Measurements from ENCODE around the gene ARHGEF17. TPM values are rescaled to one million over a fixed set of nuclear protein-coding genes. Genes with fewer than 3 reads are reported as not detected.

Gene ARHGEF17
- total RNA-seq, 1 donor from 2014 or later = 19.9 TPM

GRCh38 chr11:73321604-73322381, 13.7 kb downstream of the ARHGEF17 start:
- Histone ChIP-seq H3K4me3 (no peak overlapping the region), H3K27ac (no peak overlapping the region), H3F3A (ENCODE audit: low read depth) (peaks cover 9% of the 10 kb centered on the region), H3K9me3 (ENCODE audit: low read depth) (no peaks in the 10 kb centered on the region), H3K79me2 (ENCODE audit: low read depth) (peaks cover 65% of the 10 kb centered on the region), H3K36me3 (no peaks in the 10 kb centered on the region), H3K27me3 (no peaks in the 10 kb centered on the region), H3K4me2 (no peak overlapping the region), H3K9ac (no peak overlapping the region), H2AFZ (replicated peaks) (no peak overlapping the region), H3K4me1 (peaks cover 50% of the 10 kb centered on the region), H4K20me1 (ENCODE audit: low read depth) (peaks cover 69% of the 10 kb centered on the region)
- Mint-ChIP-seq H3K27me3 (ENCODE audit: insufficient read depth, low read depth) (peaks cover 9% of the 10 kb centered on the region), H3K9me3 (no peaks in the 10 kb centered on the region), H3K4me1 (peaks cover 73% of the 10 kb centered on the region), H3K36me3 (peaks cover 13% of the 10 kb centered on the region), H3K4me3 (peak overlapping the region; percentile 35), H3K27ac (peak overlapping the region; percentile 93)
- TF ChIP-seq EZH2phosphoT487 (IDR thresholded peaks at IDR 0.05) (no peak), EZH2 (IDR thresholded peaks at IDR 0.05) (no peak), CTCF (IDR thresholded peaks at IDR 0.05) (no peak)
- no peak for DNase-seq (ENCODE audit: low spot score)

DNA sequence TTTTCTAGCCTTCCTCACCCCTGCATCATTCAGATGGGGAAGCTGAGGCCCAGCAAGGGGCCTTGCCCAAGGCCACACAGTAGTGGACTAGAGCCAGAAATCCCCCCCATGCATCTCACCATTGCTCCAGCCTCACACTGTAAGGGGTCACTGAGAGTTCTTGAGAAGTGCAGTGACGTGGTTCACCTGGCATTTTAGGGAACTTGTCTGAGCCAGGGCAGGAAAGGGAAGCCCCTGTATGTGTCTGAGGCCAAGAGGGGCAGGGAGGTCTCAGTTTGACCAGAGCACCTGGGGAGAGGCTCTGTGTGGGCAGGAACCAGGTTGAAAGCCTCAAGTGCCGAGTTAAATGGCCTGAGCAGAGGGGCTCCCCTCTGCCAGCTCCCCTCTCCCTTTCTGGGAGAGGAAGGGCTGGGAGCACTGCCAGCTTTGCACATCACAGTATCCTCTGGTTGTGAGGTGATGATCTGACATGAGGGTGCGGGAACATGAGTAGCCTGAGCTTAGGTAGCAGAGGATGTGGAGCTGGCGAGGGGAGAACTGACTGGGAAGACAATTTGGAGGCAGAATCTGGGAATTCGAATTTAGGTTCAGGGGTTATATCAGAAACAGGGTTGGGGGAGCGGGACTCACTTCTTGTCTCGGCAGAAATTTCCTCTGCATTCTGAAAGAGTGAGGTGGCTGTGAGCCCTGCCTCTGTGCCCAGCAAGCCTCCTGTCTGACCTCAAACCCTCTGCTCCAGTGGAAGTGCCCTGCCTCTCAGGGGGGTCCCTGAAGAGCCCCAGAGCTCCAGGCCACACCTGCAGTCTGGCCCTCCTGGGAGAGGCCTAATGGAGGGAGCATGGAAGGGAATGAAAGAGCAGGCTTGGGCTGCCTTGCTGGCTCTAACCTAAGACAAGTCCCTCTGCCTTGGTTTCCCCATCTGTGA, 14.6 kb downstream of the ARHGEF17 start:
- Histone ChIP-seq H3K79me2 (ENCODE audit: low read depth) (peaks cover 60% of the 10 kb centered on the region), H3K9me3 (ENCODE audit: low read depth) (no peaks in the 10 kb centered on the region), H2AFZ (replicated peaks) (no peak overlapping the region), H3K27me3 (no peaks in the 10 kb centered on the region), H3K27ac (no peak overlapping the region), H3F3A (ENCODE audit: low read depth) (peaks cover 9% of the 10 kb centered on the region), H3K9ac (no peak overlapping the region), H3K36me3 (no peaks in the 10 kb centered on the region), H3K4me2 (peak overlapping the region; percentile 61), H3K4me1 (peaks cover 53% of the 10 kb centered on the region), H3K4me3 (no peak overlapping the region), H4K20me1 (ENCODE audit: low read depth) (peaks cover 67% of the 10 kb centered on the region)
- Mint-ChIP-seq H3K27ac (peak overlapping the region; percentile 93), H3K27me3 (ENCODE audit: insufficient read depth, low read depth) (peaks cover 9% of the 10 kb centered on the region), H3K9me3 (no peaks in the 10 kb centered on the region), H3K4me3 (peak overlapping the region; percentile 51), H3K4me1 (peaks cover 79% of the 10 kb centered on the region), H3K36me3 (peaks cover 13% of the 10 kb centered on the region)
- DNase-seq (ENCODE audit: low spot score) = no peak
- TF ChIP-seq CTCF (IDR thresholded peaks at IDR 0.05) (no peak), EZH2phosphoT487 (IDR thresholded peaks at IDR 0.05) (no peak), EZH2 (IDR thresholded peaks at IDR 0.05) (no peak)

GRCh38 chr11:73323464-73323863, 15.4 kb downstream of the ARHGEF17 start:
- H4K20me1 ChIP-seq (ENCODE audit: low read depth) = peaks cover 69% of the 10 kb centered on the region
- peaks cover 14% of the 10 kb centered on the region for H3K36me3 Mint-ChIP-seq
- no peaks in the 10 kb centered on the region for H3K9me3 ChIP-seq (ENCODE audit: low read depth)
- H3K36me3 ChIP-seq = no peaks in the 10 kb centered on the region
- H3K27me3 Mint-ChIP-seq (ENCODE audit: insufficient read depth, low read depth) = peaks cover 11% of the 10 kb centered on the region
- no peak overlapping the region for H3K4me3 Mint-ChIP-seq
- H3K27me3 ChIP-seq = no peaks in the 10 kb centered on the region
- TF ChIP-seq EZH2phosphoT487 (IDR thresholded peaks at IDR 0.05) (no peak), CTCF (IDR thresholded peaks at IDR 0.05) (no peak)
- peaks cover 9% of the 10 kb centered on the region for H3F3A ChIP-seq (ENCODE audit: low read depth)
- no peak overlapping the region for H3K27ac ChIP-seq
- H3K9ac ChIP-seq = no peak overlapping the region
- H3K27ac Mint-ChIP-seq = peak overlapping the region; percentile 76
- no peaks in the 10 kb centered on the region for H3K9me3 Mint-ChIP-seq
- peaks cover 55% of the 10 kb centered on the region for H3K79me2 ChIP-seq (ENCODE audit: low read depth)
- H3K4me3 ChIP-seq = no peak overlapping the region
- H3K4me1 ChIP-seq = peaks cover 58% of the 10 kb centered on the region
- H3K4me2 ChIP-seq = peak overlapping the region; percentile 61
- DNase-seq (ENCODE audit: low spot score) = peak; percentile 82
- H3K4me1 Mint-ChIP-seq = peaks cover 84% of the 10 kb centered on the region
- H2AFZ ChIP-seq (replicated peaks) = no peak overlapping the region

Measured in neural progenitor cell (in vitro differentiated cells).